ENCODE data around the gene ADAMTS15. TPM values are rescaled to one million over a fixed set of nuclear protein-coding genes. Genes with fewer than 3 reads are reported as not detected.

The ADAMTS15 gene
- total RNA-seq, 1 experiment from 2014 or later, result 0.83 TPM

DNA sequence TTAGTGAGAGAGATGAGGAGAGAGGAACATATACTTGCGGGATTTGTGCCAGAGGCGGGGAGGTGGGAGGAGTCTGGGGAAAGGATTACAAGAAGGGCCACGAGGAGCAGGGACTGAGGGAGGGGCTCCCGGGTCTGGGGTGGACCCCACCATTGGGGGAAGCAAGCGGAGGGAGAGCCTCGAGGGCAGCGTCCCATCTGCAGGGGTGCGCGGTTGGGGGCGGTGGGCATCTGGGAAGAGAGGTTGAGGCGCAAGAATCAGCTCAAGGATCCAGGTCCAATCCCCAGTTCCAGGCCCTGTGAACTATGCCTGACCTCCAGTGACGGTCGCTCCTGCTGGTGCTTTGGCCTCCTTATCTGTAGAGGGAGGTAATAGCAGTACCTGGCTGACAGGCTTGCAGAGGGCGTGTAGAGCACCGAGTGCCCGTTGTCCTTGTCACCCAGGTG, 38.0 kb downstream of the ADAMTS15 start:
- Mint-ChIP-seq H3K27me3 (ENCODE audit: unreplicated experiment) (no peaks in the 10 kb centered on the region), H3K4me3 (ENCODE audit: low read depth, unreplicated experiment) (no peak overlapping the region), H3K4me1 (ENCODE audit: low read depth, unreplicated experiment) (no peaks in the 10 kb centered on the region), H3K9me3 (ENCODE audit: low read depth, unreplicated experiment) (peaks cover 3% of the 10 kb centered on the region), H3K27ac (ENCODE audit: unreplicated experiment) (no peak overlapping the region), H3K36me3 (ENCODE audit: insufficient read depth, unreplicated experiment) (no peaks in the 10 kb centered on the region)
- CTCF ChIA-PET, result no interaction called here
- no peak for DNase-seq
- BruUV-seq (replicated peaks), result no TSS peak
- intact Hi-C loops (cut with micrococcal nuclease; ENCODE audit: unreplicated experiment), result no loop called here
- TF ChIP-seq, protein P1, sequence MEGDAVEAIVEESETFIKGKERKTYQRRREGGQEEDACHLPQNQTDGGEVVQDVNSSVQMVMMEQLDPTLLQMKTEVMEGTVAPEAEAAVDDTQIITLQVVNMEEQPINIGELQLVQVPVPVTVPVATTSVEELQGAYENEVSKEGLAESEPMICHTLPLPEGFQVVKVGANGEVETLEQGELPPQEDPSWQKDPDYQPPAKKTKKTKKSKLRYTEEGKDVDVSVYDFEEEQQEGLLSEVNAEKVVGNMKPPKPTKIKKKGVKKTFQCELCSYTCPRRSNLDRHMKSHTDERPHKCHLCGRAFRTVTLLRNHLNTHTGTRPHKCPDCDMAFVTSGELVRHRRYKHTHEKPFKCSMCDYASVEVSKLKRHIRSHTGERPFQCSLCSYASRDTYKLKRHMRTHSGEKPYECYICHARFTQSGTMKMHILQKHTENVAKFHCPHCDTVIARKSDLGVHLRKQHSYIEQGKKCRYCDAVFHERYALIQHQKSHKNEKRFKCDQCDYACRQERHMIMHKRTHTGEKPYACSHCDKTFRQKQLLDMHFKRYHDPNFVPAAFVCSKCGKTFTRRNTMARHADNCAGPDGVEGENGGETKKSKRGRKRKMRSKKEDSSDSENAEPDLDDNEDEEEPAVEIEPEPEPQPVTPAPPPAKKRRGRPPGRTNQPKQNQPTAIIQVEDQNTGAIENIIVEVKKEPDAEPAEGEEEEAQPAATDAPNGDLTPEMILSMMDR (IDR thresholded peaks at IDR 0.05; ENCODE audit: unreplicated experiment), result no peak

DNA sequence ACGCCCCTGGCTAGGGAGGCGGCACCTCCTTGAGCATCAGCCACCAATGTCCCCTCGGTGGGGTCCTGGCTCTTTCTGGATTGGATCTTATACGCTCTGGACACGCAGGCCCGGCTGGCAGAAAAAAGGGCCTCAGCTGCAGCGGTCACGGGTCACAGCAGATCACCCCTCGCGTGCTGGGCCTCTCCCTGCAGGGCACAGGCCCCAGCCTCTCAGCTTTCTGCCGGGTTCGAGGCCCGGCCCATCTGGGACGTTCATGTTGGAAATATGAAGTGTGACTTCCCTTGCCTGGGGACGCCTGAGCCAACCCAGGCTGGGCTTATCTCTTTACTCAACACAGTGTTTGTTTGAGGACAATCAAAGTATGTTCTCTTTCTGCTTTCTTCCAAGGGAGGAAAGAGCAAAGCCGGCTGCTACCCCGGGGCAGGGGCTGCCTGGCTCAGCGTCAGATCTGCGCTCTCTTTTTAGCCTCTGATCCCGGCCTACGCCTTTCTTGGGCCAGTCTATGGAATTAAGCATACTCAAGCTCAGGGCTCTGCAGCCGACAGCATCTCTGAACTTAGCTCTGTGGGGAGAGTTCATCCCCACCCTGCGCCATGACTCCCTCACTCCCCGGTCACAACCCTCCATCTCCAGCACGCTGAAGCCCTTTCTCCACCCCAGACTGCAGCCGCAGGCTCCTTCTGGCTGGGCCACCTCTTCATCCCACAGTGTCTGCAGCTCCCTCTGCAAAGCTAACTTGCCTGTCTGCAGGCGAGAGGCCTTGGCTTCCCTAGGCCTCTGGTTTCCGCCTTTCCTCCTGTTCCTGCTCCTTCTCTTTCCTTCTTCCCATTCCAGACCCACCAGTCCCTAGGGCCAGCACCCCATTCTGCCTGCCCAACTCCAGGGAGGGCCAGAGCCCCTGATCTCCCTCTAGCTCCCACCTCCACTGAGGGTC, 38.8 kb downstream of the ADAMTS15 start:
- peaks cover 3% of the 10 kb centered on the region for H3K9me3 Mint-ChIP-seq (ENCODE audit: low read depth, unreplicated experiment)
- H3K36me3 Mint-ChIP-seq (ENCODE audit: insufficient read depth, unreplicated experiment), result no peaks in the 10 kb centered on the region
- no TSS peak for BruUV-seq (replicated peaks)
- TF ChIP-seq, protein P1 (IDR thresholded peaks at IDR 0.05; ENCODE audit: unreplicated experiment), result no peak
- intact Hi-C loops (cut with micrococcal nuclease; ENCODE audit: unreplicated experiment), result no loop called here
- H3K4me3 Mint-ChIP-seq (ENCODE audit: low read depth, unreplicated experiment), result no peak overlapping the region
- CTCF ChIA-PET, result no interaction called here
- no peaks in the 10 kb centered on the region for H3K27me3 Mint-ChIP-seq (ENCODE audit: unreplicated experiment)
- no peak overlapping the region for H3K27ac Mint-ChIP-seq (ENCODE audit: unreplicated experiment)
- H3K4me1 Mint-ChIP-seq (ENCODE audit: low read depth, unreplicated experiment), result no peaks in the 10 kb centered on the region
- no peak for DNase-seq

DNA sequence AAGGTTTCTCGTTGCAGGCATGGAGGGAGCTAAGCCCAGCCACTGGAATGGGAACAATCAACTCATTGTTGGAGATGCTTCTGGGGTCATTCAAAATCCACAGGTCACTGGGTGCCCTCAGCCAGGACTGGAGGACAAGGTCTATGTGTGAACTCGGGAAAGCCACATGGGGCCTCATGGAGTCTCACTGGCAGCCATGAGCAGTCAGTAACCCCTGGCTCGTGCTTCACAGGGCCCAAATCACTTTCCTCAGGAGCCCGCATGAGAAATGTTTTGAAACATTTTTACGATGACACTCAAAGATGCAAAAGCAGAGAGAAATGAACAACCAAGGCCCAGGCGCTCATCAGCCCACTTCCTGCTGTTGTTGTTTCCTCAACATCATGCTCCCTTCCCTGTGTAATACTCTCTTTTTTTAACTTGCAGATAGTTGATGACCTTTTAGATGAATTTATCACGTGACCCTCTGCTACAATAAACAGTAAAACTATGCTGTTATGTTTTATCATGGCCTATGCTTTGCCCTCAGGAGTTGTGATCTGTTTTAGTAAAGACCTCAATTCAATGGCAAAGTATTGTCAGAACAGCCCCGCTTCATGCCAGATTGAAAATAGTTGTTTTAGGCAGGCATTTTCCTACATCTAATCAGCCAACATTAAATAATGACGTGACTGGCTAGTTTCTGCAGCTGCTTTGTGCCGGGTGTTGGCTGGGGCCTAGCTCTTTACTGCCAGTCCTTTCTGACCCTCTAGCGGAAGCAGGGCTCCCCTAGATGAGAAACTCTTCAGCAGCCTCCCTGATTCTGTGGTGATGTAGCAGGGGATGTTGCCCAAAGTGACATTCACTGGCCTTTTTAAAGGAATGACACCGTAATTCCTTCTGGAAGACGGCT, 39.7 kb downstream of the ADAMTS15 start:
- no peak overlapping the region for H3K27ac Mint-ChIP-seq (ENCODE audit: unreplicated experiment)
- H3K36me3 Mint-ChIP-seq (ENCODE audit: insufficient read depth, unreplicated experiment), result no peaks in the 10 kb centered on the region
- H3K9me3 Mint-ChIP-seq (ENCODE audit: low read depth, unreplicated experiment), result peaks cover 3% of the 10 kb centered on the region
- no peaks in the 10 kb centered on the region for H3K4me1 Mint-ChIP-seq (ENCODE audit: low read depth, unreplicated experiment)
- H3K27me3 Mint-ChIP-seq (ENCODE audit: unreplicated experiment), result no peaks in the 10 kb centered on the region
- intact Hi-C loops (cut with micrococcal nuclease; ENCODE audit: unreplicated experiment), result no loop called here
- DNase-seq, result no peak
- no TSS peak for BruUV-seq (replicated peaks)
- TF ChIP-seq, protein P1 (IDR thresholded peaks at IDR 0.05; ENCODE audit: unreplicated experiment), result no peak
- no peak overlapping the region for H3K4me3 Mint-ChIP-seq (ENCODE audit: low read depth, unreplicated experiment)
- CTCF ChIA-PET, result no interaction called here

GRCh38 chr11:130488848-130489584, 40.6 kb downstream of the ADAMTS15 start:
- BruUV-seq (replicated peaks), result no TSS peak
- CTCF ChIA-PET, result no interaction called here
- intact Hi-C loops (cut with micrococcal nuclease; ENCODE audit: unreplicated experiment), result no loop called here
- Mint-ChIP-seq H3K27ac (ENCODE audit: unreplicated experiment) (no peak overlapping the region), H3K4me3 (ENCODE audit: low read depth, unreplicated experiment) (no peak overlapping the region), H3K9me3 (ENCODE audit: low read depth, unreplicated experiment) (peaks cover under 1% of the 10 kb centered on the region), H3K4me1 (ENCODE audit: low read depth, unreplicated experiment) (no peaks in the 10 kb centered on the region), H3K36me3 (ENCODE audit: insufficient read depth, unreplicated experiment) (no peaks in the 10 kb centered on the region), H3K27me3 (ENCODE audit: unreplicated experiment) (no peaks in the 10 kb centered on the region)
- DNase-seq, result no peak
- TF ChIP-seq, protein P1 (IDR thresholded peaks at IDR 0.05; ENCODE audit: unreplicated experiment), result no peak

All from Calu3 (cell line).